GM12878 (cell line): ENCODE measurements around the gene SCAI.

Source experiments
- GABPA ChIP-seq: IDR thresholded peaks from 2 replicates; pipeline ENCODE4 v1.6.1; 2014; ENCODE audit warnings: antibody characterized with exemption, low read depth, mild to moderate bottlenecking, inconsistent platforms
- RAD21 ChIP-seq: IDR thresholded peaks from 2 replicates; pipeline ENCODE4 v1.6.1; 2011; ENCODE audit warnings: mild to moderate bottlenecking, low read depth, low read length, moderate library complexity; ENCODE audit not compliant: insufficient read depth
- SUZ12 ChIP-seq: fragments of 200-600 bp; sonication (generic); IDR thresholded peaks from one replicate; pipeline ENCODE4 v1.6.1; 2018; ENCODE audit warnings: antibody characterized with exemption, mild to moderate bottlenecking; ENCODE audit not compliant: unreplicated experiment
- ZNF217 ChIP-seq: fragments of 450-650 bp; IDR thresholded peaks from 2 replicates; pipeline ENCODE4 v1.6.1; 2017; ENCODE audit warnings: antibody characterized with exemption, mild to moderate bottlenecking
- TF ChIP-seq, protein P1 (sequence below): IDR thresholded peaks from 2 replicates; pipeline ENCODE4 v1.6.1; 2011; ENCODE audit warnings: low read depth, low read length, improper control_type of control experiment, borderline replicate concordance
- TF ChIP-seq, protein P2 (sequence below), 3 experiments: IDR thresholded peaks in 2 of 3; conservative IDR thresholded peaks in 1 of 3; 2 replicates each; pipeline ENCODE4 v1.5.1; 2011; ENCODE audit warnings: low read depth in 3 of 3, low read length in 3 of 3, mild to moderate bottlenecking in 3 of 3, control low read depth in 2 of 3, moderate library complexity in 2 of 3, inconsistent platforms in 1 of 3, mixed read lengths in 1 of 3; ENCODE audit not compliant: control insufficient read depth in 2 of 3, insufficient read depth in 1 of 3; ENCODE audit errors: extremely low read depth in 1 of 3
- TF ChIP-seq, protein P3 (sequence below): IDR thresholded peaks from 2 replicates; pipeline ENCODE4 v1.6.1; 2011; ENCODE audit warnings: low read depth, mild to moderate bottlenecking, low read length, moderate library complexity, borderline replicate concordance; ENCODE audit errors: extremely low read depth
- TF ChIP-seq, protein P4 (sequence below): fragments of 150-350 bp; IDR thresholded peaks from 2 replicates; pipeline ENCODE4 v1.6.1; 2016; ENCODE audit warnings: low read depth, low read length

DNA sequence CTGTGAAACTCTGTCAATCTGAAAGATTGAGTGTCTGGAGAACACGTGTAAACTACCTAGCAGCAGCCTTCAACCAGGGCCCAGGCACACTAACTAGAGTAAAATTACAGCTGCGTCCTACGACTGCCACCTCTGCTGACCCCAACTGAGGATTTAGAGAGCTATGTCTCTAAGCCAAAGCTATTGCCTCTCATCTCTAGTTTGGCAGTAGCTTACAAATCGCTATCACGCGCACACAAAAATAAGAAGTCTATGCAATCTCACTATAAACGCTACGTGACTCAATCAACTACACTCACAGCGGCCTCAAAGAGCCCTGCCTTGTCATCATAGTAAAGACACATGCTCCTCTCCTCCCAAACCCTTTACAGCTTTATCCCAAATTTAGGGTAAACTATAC is 37.5 kb upstream of the SCAI start:
- TF ChIP-seq SUZ12 (no peak), ZNF217 (no peak), GABPA (no peak), RAD21 (no peak)
- TF ChIP-seq, protein P1, sequence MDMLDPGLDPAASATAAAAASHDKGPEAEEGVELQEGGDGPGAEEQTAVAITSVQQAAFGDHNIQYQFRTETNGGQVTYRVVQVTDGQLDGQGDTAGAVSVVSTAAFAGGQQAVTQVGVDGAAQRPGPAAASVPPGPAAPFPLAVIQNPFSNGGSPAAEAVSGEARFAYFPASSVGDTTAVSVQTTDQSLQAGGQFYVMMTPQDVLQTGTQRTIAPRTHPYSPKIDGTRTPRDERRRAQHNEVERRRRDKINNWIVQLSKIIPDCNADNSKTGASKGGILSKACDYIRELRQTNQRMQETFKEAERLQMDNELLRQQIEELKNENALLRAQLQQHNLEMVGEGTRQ: no peak
- TF ChIP-seq, protein P2, sequence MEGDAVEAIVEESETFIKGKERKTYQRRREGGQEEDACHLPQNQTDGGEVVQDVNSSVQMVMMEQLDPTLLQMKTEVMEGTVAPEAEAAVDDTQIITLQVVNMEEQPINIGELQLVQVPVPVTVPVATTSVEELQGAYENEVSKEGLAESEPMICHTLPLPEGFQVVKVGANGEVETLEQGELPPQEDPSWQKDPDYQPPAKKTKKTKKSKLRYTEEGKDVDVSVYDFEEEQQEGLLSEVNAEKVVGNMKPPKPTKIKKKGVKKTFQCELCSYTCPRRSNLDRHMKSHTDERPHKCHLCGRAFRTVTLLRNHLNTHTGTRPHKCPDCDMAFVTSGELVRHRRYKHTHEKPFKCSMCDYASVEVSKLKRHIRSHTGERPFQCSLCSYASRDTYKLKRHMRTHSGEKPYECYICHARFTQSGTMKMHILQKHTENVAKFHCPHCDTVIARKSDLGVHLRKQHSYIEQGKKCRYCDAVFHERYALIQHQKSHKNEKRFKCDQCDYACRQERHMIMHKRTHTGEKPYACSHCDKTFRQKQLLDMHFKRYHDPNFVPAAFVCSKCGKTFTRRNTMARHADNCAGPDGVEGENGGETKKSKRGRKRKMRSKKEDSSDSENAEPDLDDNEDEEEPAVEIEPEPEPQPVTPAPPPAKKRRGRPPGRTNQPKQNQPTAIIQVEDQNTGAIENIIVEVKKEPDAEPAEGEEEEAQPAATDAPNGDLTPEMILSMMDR (IDR thresholded peaks at IDR 0.05 in 2 of 3, conservative IDR thresholded peaks at IDR 0.05 in 1 of 3; ENCODE audit: control insufficient read depth in 2 of 3, extremely low read depth in 1 of 3, insufficient read depth in 1 of 3, low read depth in 3 of 3, low read length in 3 of 3): no peak
- TF ChIP-seq, protein P3, sequence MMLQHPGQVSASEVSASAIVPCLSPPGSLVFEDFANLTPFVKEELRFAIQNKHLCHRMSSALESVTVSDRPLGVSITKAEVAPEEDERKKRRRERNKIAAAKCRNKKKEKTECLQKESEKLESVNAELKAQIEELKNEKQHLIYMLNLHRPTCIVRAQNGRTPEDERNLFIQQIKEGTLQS: no peak
- TF ChIP-seq, protein P4, sequence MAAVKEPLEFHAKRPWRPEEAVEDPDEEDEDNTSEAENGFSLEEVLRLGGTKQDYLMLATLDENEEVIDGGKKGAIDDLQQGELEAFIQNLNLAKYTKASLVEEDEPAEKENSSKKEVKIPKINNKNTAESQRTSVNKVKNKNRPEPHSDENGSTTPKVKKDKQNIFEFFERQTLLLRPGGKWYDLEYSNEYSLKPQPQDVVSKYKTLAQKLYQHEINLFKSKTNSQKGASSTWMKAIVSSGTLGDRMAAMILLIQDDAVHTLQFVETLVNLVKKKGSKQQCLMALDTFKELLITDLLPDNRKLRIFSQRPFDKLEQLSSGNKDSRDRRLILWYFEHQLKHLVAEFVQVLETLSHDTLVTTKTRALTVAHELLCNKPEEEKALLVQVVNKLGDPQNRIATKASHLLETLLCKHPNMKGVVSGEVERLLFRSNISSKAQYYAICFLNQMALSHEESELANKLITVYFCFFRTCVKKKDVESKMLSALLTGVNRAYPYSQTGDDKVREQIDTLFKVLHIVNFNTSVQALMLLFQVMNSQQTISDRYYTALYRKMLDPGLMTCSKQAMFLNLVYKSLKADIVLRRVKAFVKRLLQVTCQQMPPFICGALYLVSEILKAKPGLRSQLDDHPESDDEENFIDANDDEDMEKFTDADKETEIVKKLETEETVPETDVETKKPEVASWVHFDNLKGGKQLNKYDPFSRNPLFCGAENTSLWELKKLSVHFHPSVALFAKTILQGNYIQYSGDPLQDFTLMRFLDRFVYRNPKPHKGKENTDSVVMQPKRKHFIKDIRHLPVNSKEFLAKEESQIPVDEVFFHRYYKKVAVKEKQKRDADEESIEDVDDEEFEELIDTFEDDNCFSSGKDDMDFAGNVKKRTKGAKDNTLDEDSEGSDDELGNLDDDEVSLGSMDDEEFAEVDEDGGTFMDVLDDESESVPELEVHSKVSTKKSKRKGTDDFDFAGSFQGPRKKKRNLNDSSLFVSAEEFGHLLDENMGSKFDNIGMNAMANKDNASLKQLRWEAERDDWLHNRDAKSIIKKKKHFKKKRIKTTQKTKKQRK: no peak
